OCI-LY1 (cell line): ENCODE results near the gene S100A14.

Experiments
- EZH2 ChIP-seq: fragments of 200-600 bp; sonication (generic), shearing (Covaris generic); IDR thresholded peaks from 2 replicates; pipeline ENCODE4 v1.8.0; 2017; ENCODE audit warnings: borderline replicate concordance, mixed run types, mild to moderate bottlenecking, antibody characterized with exemption, low read length, moderate library complexity, mixed read lengths
- TF ChIP-seq, protein P1 (sequence below): fragments of 200-600 bp; sonication (generic), shearing (Covaris generic); IDR thresholded peaks from 2 replicates; pipeline ENCODE4 v1.5.1; 2017; ENCODE audit warnings: mild to moderate bottlenecking, antibody characterized with exemption, low read length, moderate library complexity, mixed read lengths

DNA sequence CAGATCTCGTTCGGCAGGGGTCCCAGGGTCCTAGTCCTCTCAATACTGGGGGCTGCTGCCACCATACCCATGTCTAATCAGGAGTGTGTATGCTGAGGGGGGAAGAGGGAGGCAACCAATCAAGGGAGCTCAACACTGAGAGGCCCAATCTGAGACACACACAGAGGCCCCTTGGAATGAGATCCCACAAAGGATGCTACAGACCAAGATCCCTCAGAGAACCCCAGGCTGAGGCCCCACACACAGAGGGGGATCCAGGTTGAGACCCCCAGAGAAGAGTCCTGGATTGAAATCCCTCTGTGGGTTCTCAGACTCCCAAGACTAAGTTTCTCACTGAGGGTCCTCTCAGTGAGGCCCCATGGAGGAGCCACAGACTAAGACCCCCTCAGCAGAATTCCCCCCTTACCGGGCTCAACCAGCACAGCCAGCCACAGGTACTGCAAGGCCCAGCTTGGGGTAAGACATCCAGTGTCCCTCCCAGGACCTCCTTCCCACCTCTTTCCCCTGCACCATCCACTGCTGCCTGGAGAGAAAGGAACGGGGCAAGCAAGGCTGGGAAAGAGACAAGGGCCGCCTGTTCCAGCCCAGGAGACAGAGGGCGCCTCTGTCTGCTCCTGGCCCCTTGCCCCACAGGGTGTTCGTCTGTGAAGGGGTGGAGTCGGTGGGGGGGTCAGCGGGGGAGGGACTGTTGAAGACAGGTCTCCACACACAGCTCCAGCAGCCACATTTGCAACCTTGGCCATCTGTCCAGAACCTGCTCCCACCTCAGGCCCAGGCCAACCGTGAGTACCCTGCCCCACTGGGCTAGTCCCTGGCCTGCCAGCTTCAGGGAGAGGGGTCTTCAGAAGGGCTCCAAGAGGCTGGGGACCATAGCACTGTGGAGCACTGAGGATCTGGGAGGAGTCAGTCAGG is 11.8 kb upstream of the S100A14 start, which contains the start of gene S100A1:
- TF ChIP-seq, protein P1, sequence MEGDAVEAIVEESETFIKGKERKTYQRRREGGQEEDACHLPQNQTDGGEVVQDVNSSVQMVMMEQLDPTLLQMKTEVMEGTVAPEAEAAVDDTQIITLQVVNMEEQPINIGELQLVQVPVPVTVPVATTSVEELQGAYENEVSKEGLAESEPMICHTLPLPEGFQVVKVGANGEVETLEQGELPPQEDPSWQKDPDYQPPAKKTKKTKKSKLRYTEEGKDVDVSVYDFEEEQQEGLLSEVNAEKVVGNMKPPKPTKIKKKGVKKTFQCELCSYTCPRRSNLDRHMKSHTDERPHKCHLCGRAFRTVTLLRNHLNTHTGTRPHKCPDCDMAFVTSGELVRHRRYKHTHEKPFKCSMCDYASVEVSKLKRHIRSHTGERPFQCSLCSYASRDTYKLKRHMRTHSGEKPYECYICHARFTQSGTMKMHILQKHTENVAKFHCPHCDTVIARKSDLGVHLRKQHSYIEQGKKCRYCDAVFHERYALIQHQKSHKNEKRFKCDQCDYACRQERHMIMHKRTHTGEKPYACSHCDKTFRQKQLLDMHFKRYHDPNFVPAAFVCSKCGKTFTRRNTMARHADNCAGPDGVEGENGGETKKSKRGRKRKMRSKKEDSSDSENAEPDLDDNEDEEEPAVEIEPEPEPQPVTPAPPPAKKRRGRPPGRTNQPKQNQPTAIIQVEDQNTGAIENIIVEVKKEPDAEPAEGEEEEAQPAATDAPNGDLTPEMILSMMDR, result no peak; the same call in none of the 2 replicates
- TF ChIP-seq EZH2, result no peak
